B cell (primary cell): ENCODE data around the gene TBXA2R. TPM values are rescaled to one million over a fixed set of nuclear protein-coding genes. Genes with fewer than 3 reads are reported as not detected.

Source experiments
- ATAC-seq: fragments of 200-7000 bp; cut with Tn5 transposase; one replicate; pipeline ENCODE4 v1.10.0; 2021; ENCODE audit warnings: low read depth, mild to moderate bottlenecking, moderate number of reproducible peaks, moderate library complexity
- CTCF ChIA-PET: fragments of 350-600 bp; sonication (Branson Sonifier 250); formaldehyde crosslinking; loops from one replicate; lab custom pipeline; 2021; ENCODE audit warnings: antibody characterized with exemption, inconsistent platforms; lab: Charles Lee
- POLR2A ChIA-PET: fragments of 350-600 bp; sonication (Branson Sonifier 250); formaldehyde crosslinking; loops from one replicate; lab custom pipeline; 2021; ENCODE audit warnings: antibody characterized with exemption; lab: Charles Lee
- DNase-seq: peaks from one replicate; pipeline ENCODE4 v3.0.0; 2013
- H2AFZ ChIP-seq: 2 replicates; pipeline ENCODE4 v1.6.1; 2012; ENCODE audit warnings: mild to moderate bottlenecking, low read depth, low read length; ENCODE audit not compliant: insufficient read depth, poor library complexity, severe bottlenecking
- H3K27ac ChIP-seq, 2 donors: 1 replicate in 1 of 2; 2 replicates in 1 of 2; pipeline ENCODE4 v1.5.1; 2012 to 2013; ENCODE audit warnings: low read length in 2 of 2, mild to moderate bottlenecking in 2 of 2, moderate library complexity in 1 of 2
- H3K27me3 ChIP-seq, 4 experiments: fragments of 200-600 bp in 1 of 4; sonication (generic) in 1 of 4; replicated peaks in 1 of 4; 1 replicate in 2 of 4; 2 replicates in 2 of 4; pipeline versions ENCODE4 v1.6.1 to v1.7.0; 2013 to 2016; ENCODE audit warnings: low read length in 3 of 4, mild to moderate bottlenecking in 2 of 4, mixed read lengths in 1 of 4, moderate library complexity in 1 of 4; ENCODE audit not compliant: insufficient read depth in 4 of 4, control insufficient read depth in 3 of 4; ENCODE audit errors: control extremely low read depth in 1 of 4
- H3K36me3 ChIP-seq, 2 experiments: replicated peaks in 1 of 2; 1 replicate in 1 of 2; 2 replicates in 1 of 2; pipeline versions ENCODE4 v1.6.1 to v1.7.1; 2013; ENCODE audit warnings: low read length in 1 of 2; ENCODE audit not compliant: insufficient read depth in 2 of 2, control insufficient read depth in 1 of 2; ENCODE audit errors: control extremely low read depth in 1 of 2, extremely low read depth in 1 of 2
- H3K4me1 ChIP-seq, 2 donors: fragments of 200-600 bp in 1 of 2; sonication (generic) in 1 of 2; 1 replicate in 1 of 2; 2 replicates in 1 of 2; pipeline versions ENCODE4 v1.5.1 to v1.6.1; 2013 to 2017; ENCODE audit warnings: low read length in 2 of 2; ENCODE audit not compliant: control insufficient read depth in 2 of 2, insufficient read depth in 2 of 2
- H3K4me2 ChIP-seq: replicated peaks from 2 replicates; pipeline ENCODE3; 2012; ENCODE audit warnings: mild to moderate bottlenecking, low read depth, low read length; ENCODE audit not compliant: poor library complexity, severe bottlenecking
- H3K4me3 ChIP-seq, 5 experiments: fragments of 200-600 bp in 1 of 5; sonication (generic) in 1 of 5; 1 replicate in 3 of 5; 2 replicates in 2 of 5; pipeline versions ENCODE4 v1.5.1 to v1.7.0; 2011 to 2016; ENCODE audit warnings: low read length in 4 of 5, mild to moderate bottlenecking in 4 of 5, low read depth in 2 of 5, control low read depth in 1 of 5, moderate library complexity in 1 of 5; ENCODE audit not compliant: insufficient read depth in 1 of 5; ENCODE audit errors: control extremely low read depth in 1 of 5, extremely low read depth in 1 of 5
- H3K79me2 ChIP-seq: fragments of 200-600 bp; sonication (generic); one replicate; pipeline ENCODE4 v1.6.0; 2016; ENCODE audit warnings: low read length; ENCODE audit not compliant: control insufficient read depth, insufficient read depth
- H3K9ac ChIP-seq: fragments of 200-600 bp; sonication (generic); 2 replicates; pipeline ENCODE4 v1.6.1; 2017; ENCODE audit warnings: mild to moderate bottlenecking, low read length, moderate library complexity
- H3K9me3 ChIP-seq, 3 donors: one replicate each; pipeline versions ENCODE4 v1.6.1 to v1.7.1; 2013; ENCODE audit warnings: low read length in 2 of 3; ENCODE audit not compliant: control insufficient read depth in 2 of 3, insufficient read depth in 1 of 3; ENCODE audit errors: control extremely low read depth in 1 of 3
- H4K20me1 ChIP-seq: 2 replicates; pipeline ENCODE4 v1.6.0; 2012; ENCODE audit warnings: mild to moderate bottlenecking, low read length; ENCODE audit not compliant: insufficient read depth, control insufficient read depth, poor library complexity, severe bottlenecking
- H3K27ac Mint-ChIP-seq: one replicate; pipeline ENCODE4 v1.8.0; 2021; ENCODE audit warnings: mixed read lengths
- H3K27me3 Mint-ChIP-seq: one replicate; pipeline ENCODE4 v1.8.0; 2021; ENCODE audit warnings: mixed read lengths
- H3K4me1 Mint-ChIP-seq: one replicate; pipeline ENCODE4 v1.8.0; 2021; ENCODE audit warnings: mixed read lengths
- H3K4me3 Mint-ChIP-seq: one replicate; pipeline ENCODE4 v1.8.0; 2021; ENCODE audit warnings: mixed read lengths
- H3K9me3 Mint-ChIP-seq: one replicate; pipeline ENCODE4 v1.8.0; 2022; ENCODE audit warnings: mixed read lengths; ENCODE audit not compliant: insufficient read depth
- CTCF ChIP-seq: fragments of 200-600 bp; IDR thresholded peaks from one replicate; pipeline ENCODE4 v1.8.0; 2022; ENCODE audit warnings: antibody characterized with exemption, mild to moderate bottlenecking
- EZH2 ChIP-seq: IDR thresholded peaks from 2 replicates; pipeline ENCODE4 v1.6.1; 2012; ENCODE audit warnings: borderline replicate concordance, low read depth, mild to moderate bottlenecking, moderate library complexity, low read length; ENCODE audit not compliant: insufficient read depth, poor library complexity, severe bottlenecking
- WGBS: methylation state at CpG from one replicate; pipeline ENCODE4 v1.1.5; 2013; ENCODE audit warnings: missing lambda C conversion rate; ENCODE audit not compliant: insufficient coverage; 5-methylcytosine and 5-hydroxymethylcytosine counted together
- intact Hi-C: fragments of 100-400 bp; cut with micrococcal nuclease; formaldehyde crosslinking; loops from one replicate; pipeline ENCODE4 v1.10.0; 2022
- polyA plus RNA-seq: library from polyadenylated mRNA; depleted of rRNA; stranded (reverse); fragments of >200 nt; gene quantifications from 2 replicates; pipeline ENCODE4 v1.2.3, GENCODE V29; 2012
- total RNA-seq, 2 donors: library from RNA; stranded (reverse); fragments of 120-200 nt in 1 of 2; gene quantifications; 1 replicate in 1 of 2; 2 replicates in 1 of 2; pipeline versions ENCODE4 v1.2.3 to v1.2.4, GENCODE V29; 2013 to 2022

TBXA2R gene
- total and polyA plus RNA-seq, 2 donors (not counting 1 experiment from before 2014, with no cell fraction given), result 3.9 to 7.9 TPM

- Histone ChIP-seq H3K27ac (no peak overlapping the region), H3K9me3 (peaks cover 0 to 4% (median 0%) of the 10 kb centered on the region in 3 donors), H3K36me3 (peaks cover 0 to 11% of the 10 kb centered on the region in 2 experiments), H3K79me2 (no peaks in the 10 kb centered on the region), H3K27me3 (no peaks in the 10 kb centered on the region), H2AFZ (no peak overlapping the region), H3K9ac (no peak overlapping the region), H3K4me1 (no peaks in the 10 kb centered on the region), H3K4me2 (no peak overlapping the region), H3K4me3 (no peak overlapping the region), H4K20me1 (no peaks in the 10 kb centered on the region)
- DNase-seq (no peak), ATAC-seq (no peak)
- Mint-ChIP-seq H3K4me1 (no peaks in the 10 kb centered on the region), H3K27me3 (no peaks in the 10 kb centered on the region), H3K9me3 (no peaks in the 10 kb centered on the region), H3K27ac (no peak overlapping the region), H3K4me3 (no peak overlapping the region)
- TF ChIP-seq EZH2 (no peak), CTCF (no peak)
- POLR2A ChIA-PET, result no interaction called here
- WGBS, result 93% methylated on average over 26 of the region's 28 CpGs
- intact Hi-C loops, result no loop called here
- CTCF ChIA-PET, result no interaction called here
Observed at GRCh38 chr19:3643674-3644313, 37.1 kb upstream of the TBXA2R start.

GRCh38 chr19:3642987-3643673, 36.5 kb upstream of the TBXA2R start:
- Histone ChIP-seq H3K27ac (no peak overlapping the region), H3K4me1 (no peaks in the 10 kb centered on the region), H2AFZ (no peak overlapping the region), H3K4me3 (no peak overlapping the region), H3K4me2 (no peak overlapping the region), H4K20me1 (no peaks in the 10 kb centered on the region), H3K9me3 (peaks cover 0 to 4% (median 0%) of the 10 kb centered on the region in 3 donors), H3K36me3 (peaks cover 0 to 11% of the 10 kb centered on the region in 2 experiments), H3K27me3 (no peaks in the 10 kb centered on the region), H3K9ac (no peak overlapping the region), H3K79me2 (no peaks in the 10 kb centered on the region)
- ChIA-PET CTCF (no interaction called here), POLR2A (no interaction called here)
- no peak for TF ChIP-seq CTCF
- TF ChIP-seq EZH2, result no peak
- ATAC-seq, result peak; percentile 31
- Mint-ChIP-seq H3K4me3 (no peak overlapping the region), H3K4me1 (no peaks in the 10 kb centered on the region), H3K27ac (no peak overlapping the region), H3K27me3 (no peaks in the 10 kb centered on the region), H3K9me3 (no peaks in the 10 kb centered on the region)
- intact Hi-C loops, result no loop called here
- no peak for DNase-seq
- WGBS, result 95% methylated on average over 32 of the region's 36 CpGs
